GM21825 (cell line): Measurements from ENCODE around the gene TEX101.
"Not testable (repeated sequence)": the region's sequence is repeated elsewhere in the genome, so short reads cannot be mapped to it uniquely, and the experiment has no call there.

Experiments used
- ATAC-seq: cut with Tn5 transposase; IDR thresholded peaks from one replicate; pipeline ENCODE4 v1.9.1; 2021; ENCODE audit warnings: mild to moderate bottlenecking, moderate library complexity; ENCODE audit not compliant: unreplicated experiment

TEX101 gene

DNA sequence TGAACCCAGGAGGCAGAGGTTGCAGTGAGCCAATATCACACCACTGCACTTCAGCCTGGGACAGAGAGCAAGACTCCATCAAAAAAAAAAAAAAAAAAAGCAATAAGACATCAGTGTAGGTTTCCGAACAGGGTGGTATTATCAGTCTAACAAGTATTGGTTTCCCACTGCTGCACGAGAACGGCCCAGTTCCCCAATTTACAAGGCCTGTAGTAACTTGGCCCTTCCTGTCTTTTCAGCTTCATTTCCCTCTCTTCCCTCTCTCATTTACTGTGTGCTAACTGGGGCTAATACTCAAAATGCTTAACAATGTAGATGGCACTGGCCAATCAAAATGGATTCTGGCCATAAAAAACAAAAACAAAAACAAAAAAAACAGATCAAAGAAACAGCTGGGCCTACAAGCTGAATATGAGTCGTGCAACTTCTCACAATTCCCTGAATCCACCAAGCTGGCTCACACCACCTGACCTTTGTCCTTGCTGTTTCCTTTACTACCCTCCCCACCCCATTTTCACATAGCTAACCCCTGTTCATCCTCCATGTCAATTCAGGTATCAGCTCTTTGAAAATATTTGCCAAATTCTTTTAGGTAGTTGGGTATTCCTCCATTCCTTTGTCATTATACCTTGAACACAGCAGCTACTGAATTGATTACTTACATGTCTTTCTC, 2.4 kb downstream of the TEX101 start:
- no peak for ATAC-seq

DNA sequence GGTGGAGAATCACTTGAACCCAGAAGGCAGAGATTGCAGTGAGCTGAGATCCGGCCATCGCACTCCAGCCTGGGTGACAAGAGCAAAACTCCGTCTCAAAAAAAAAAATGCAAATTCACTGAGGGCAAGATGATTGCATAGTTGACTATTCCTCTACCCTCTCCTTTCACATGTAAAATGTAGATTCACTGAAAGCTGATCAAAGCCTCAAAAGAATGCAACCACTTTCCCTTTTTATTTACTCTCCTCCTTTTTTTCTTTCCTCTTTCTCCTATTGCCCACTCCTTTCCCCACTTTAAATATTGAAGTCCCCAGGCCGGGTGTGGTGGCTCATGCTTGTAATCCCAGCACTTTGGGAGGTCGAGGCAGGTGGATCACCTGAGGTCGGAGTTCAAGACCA, 6.3 kb downstream of the TEX101 start:
- no peak for ATAC-seq

DNA sequence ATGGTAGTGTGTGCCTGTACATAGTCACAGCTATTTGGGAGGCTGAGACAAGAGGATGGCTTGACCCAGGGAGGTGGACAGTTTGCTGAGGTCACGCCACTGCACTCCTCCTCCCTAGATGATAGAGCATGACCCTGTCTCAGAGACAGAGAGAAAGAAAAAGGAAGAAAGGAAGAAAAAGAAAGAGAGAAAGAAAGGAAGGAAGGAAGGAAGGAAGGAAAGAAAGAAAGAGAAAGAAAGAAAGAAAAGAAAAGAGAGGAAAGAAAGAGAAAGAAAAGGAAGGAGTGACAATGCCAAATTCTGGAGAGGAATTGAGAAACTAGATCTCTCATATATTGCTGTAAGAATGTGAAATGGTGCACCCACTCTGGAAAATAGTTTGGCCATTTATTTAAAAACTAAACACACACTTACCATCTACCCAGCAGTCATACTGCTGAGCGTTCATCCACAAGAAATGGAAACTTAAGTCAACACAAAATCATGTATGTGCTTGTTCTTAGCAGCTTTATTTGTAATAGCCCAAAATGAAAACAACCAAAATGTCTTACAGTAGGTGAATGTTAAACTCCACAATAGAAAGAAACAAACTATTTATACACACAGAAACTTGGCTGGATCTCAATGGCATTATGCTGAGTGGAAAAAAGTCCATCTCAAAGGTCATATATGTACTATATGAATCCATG, 7.5 kb downstream of the TEX101 start:
- ATAC-seq: no peak

DNA sequence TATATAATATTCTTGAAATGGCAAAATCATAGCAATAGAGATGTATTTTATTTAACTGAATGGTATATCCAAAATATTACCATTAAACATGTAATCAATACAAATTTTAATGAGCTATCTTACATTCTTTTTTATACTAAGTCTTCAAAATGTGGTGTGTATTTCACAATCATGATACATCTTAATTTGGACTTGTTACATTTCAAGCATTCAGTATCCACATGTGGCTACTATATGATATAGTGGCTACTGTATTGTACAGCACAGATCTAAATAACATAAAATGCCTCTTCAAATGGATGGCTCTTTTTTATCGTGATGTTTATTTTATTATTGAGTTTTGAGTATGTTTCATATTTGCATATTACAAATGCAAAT, 8.0 kb downstream of the TEX101 start:
- ATAC-seq: no peak

DNA sequence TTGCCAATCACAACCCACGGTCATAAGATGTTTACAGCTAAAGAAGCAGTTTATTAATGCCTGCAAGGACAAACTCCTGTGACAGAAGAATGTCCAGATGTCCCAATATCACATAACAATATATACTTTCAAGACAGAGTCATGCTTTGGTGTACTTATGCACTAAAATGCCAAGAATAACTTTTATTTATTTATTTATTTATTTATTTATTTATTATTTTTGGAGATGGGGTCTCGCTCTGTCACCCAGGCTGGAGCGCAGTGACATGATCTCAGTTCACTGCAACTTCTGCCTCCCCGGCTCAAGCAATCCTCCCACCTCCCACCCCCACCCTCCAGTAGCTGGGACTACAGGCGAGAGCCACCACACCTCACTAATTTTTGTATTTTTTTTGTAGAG, 9.1 kb downstream of the TEX101 start:
- no peak for ATAC-seq

DNA sequence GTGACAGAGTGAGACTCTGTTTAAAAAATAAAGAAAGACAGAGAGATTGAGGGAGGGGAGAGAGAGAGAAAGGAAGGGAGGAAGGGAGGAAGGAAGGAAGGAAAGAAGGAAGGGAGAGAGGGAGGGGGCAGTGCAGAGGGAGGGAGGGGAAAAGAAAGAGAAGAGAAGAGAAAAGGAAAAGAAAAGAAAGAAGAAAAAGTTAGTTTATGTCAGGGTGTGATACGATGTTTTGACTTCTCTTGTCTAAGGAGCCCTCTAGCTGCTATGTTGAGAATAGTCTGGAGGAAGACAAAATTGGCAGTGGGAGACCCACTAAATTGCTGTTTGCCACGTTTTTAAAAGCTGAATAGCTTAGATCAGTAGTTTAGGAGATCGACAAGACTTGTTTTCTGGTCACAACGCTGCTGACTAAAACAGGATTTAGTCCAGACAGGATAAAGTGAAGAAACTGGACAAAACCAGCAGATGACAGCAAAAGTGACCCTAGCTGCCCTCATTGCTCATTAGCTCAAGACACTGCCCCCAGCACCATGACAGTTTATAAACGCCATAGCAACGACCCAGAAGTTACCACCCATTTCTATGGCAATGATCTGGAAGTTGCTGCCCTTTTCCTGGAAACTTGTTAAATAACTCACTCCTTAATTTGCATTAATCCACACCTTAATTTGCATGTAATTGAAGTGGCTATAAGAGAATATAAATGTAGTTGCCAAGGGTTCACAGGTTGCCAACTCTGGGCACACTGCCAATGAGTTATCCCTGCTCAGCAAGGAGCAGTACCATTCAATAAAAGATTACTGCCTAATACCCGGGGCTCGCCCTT, 11.1 kb downstream of the TEX101 start:
- ATAC-seq: no peak

DNA sequence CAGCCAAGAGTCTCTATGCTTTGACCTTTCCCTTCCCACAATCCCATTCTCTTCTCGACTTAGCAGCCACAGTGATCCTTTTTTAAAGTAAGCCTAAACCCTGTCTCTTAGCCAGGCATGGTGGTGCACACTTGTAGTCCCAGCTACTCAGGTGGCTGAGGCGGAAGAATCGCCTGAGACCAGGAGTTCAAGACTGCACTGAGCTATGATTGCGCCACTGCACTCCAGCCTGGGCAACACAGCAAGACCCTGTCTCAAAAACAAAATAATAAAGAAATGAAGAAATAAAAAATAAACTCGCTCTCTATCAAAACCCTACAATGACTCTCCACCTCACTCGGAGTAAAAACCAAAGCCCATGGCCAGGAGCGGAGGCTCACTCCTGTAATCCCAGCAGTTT, 14.7 kb downstream of the TEX101 start:
- no peak for ATAC-seq

DNA sequence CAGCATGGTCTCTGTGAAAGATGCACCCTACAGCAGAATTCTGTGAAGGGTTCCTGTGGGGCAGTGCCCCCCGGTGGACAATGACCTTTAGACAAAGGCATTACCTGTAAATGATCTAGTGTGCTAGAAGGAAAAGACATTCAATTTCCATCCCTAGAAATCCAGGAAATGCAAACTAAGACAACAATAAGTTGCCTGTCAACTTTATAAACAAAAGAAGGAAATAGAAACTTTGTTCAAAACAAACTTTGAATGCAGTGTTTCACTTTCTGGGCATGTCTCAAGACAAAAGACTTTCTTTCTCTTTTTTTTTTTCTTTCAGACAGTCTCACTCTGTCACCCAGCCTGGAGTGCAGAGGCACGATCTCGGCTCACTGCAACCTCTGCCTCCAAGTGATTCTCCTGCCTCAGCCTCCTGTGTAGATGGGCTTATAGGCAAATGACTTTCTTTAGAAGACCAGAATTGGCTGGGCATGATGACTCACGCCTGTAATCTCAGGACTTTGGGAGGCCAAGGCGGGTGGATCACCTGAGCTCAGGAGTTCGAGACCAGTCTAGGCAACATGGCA, 15.5 kb downstream of the TEX101 start:
- ATAC-seq: no peak

DNA sequence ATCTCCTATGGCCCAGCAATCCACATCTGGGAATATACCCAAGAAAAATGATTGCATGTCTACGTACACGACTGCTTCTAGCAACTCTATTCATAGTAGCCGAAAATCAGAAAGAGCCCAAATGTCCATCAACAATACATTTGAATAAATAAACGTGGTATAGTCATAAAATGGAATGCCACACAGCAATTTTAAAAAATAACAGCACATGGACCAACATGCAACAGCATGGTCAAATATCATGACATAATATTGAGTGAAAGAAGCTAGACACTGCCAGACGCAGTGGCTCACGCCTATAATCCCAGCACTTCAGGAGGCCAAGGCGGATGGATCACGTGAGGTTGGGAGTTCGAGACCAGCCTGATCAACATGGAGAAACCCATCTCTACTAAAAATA, 16.3 kb downstream of the TEX101 start:
- ATAC-seq: no peak

DNA sequence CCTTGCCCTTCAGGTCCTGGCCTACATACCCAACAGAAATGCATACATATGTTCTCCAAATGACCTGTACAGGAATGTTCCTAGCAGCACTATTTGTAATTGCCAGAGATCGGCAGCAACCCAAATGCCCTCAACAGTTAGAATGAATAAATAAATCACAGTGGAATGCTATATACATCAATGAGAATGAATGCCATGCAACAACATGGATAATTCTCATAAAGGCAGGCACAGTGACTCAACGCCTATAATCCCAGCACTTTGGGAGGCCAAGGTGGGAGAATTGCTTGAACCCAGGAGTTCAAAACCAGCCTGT, 18.6 kb downstream of the TEX101 start:
- ATAC-seq: no peak

DNA sequence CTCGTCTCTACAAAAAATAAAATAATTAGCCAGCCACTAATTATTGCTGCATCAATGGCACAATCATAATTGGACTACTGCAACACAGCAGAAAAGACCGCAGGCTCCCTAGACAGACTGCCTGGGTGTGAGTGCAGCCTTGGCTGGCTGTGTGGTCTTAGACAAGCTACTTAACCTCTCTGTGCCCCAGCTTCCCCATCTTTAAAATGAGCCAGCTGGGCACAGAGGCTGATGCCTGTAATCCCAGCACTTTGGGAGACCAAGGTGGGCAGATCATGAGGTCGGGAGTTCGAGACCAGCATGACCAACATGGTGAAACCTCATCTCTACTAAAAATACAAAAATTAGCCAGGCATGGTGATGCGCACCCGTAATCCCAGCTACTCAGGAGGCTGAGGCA, 19.0 kb downstream of the TEX101 start:
- no peak for ATAC-seq

DNA sequence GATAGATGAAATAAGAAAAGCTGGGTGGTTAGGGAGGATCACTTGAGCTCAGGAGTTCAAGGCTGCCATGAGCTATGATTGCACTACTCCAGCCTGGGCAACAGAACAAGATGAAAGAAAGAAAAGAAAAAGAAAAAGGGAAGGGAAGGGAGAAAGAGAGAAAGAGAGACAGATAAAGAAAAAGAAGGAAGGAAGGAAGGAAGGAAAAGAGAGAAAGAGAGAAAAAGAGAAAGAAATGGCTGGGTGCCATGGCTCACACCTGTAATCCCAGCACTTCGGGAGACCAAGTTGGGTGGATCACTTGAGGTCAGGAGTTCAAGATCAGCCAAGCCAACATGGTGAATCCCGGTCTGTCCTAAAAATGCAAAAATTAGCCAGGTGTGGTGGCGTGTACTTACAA, 21.1 kb downstream of the TEX101 start:
- ATAC-seq: no peak

DNA sequence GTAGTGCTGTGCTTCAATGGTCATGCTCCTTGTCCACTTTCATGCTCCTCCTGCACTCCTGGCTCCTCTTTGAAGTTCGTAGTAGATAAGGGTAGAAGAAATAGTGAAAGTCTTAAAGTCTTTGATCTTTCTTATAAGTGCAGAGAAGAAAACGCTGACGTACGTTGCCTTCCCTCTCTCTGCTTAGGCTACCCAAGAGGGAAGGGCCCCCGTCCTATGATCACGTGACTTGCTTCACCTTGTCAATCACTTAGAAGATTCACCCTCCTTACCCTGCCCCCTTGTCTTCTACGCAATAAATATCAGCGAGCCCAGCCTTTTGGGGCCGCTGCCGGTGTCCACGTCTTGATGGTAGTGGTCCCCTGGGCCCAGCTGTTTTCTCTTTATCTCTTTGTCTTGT, 22.6 kb downstream of the TEX101 start:
- ATAC-seq: not testable (repeated sequence)

DNA sequence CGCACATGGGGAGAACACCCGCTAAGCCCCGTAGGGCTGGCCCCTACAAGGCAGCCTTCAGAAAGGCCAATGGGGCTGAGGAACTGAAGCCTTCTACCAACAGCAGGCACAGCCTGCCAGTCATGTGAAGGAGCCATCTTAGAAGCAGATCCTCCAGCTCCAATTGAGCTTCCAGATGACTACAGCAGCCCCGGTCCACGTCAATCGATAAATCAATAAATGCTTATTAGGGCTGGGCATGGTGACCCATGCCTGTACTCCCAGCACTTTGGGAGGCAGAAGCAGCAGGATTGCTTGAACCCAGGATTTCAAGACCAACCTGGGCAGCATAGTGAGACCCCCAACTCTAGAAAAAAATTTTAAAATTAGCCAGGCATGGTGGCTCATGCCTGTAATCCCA, 23.0 kb downstream of the TEX101 start:
- ATAC-seq: no peak

DNA sequence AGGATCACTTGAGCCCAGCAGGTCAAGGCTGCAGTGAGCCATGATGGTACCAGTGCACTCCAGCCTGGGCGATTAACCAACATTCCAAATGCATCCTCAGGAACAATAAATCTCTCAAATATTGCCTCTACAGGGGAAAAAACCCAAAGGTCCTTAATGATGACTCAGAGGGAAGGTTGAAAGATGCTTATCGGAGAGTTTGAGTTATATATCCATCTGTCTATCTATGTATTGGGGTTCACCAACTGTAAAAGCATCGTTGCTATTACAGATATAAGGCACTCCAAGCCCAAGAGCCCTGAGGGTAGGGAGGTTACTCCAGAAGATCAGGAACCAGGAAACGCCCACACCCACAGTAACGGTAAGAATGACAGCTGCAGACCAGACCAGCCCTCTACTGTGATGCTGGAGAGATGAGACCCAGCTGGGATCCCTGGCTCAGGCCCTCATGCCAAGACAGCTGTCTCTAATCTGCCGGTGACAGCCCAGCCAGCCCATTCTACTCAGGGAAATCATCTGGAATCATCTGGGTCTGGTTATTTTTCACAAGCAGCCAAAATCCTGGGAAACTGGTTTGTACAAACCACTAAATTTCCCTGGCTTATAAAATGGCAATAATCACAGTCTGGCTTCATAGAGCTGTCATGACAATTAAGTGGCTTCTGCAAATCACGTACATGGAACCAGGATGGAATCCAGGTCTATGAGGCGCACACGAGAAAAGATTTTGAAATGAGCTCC, 23.8 kb downstream of the TEX101 start:
- ATAC-seq: no peak

DNA sequence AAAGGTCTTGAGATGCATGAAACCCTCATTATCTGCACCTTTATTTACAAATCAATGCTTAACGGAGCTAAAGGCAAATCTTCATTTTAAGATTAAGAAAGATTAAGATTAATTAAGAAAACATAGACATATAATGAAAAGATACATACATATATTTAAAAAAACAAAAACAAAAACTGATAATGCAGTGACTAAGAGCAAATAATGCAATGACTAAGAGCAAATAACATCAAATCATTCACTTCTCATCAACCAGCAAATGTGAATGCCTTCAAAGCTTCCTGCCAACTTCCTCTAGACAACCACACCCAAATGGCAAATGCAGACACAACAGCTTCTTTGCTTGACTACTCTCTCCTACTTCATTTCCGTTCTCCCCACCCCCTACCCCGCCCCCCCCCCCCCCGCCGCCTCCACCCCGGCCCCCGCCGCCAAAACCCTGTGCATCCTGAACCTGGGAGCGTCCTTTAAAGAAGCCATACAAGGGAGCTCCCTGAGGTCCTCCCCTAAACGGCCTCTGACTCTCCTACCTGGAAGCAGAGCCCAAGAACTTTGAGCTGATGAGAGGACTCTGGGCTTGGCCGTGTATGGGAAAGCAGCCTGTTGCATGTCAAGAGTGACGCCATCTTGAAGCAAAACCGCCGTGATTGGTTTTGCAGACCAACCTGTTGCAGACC, 24.5 kb downstream of the TEX101 start:
- no peak for ATAC-seq

DNA sequence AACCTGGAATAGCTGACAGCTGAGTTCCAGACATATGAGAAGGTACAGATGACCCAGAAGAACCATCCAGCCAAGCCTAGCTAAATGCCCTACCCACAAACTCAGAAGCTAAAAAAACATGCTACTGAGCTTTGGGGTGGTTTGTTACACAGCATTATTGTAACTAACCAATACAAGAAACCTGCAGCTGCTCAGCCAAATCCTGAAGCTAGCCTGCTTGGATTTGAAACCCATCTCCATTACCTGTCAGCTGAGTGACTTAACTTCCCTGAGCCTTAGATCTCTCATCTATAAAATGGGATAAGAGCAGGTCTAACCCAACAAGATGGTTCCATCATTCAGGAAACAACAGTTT, 25.0 kb downstream of the TEX101 start:
- no peak for ATAC-seq

DNA sequence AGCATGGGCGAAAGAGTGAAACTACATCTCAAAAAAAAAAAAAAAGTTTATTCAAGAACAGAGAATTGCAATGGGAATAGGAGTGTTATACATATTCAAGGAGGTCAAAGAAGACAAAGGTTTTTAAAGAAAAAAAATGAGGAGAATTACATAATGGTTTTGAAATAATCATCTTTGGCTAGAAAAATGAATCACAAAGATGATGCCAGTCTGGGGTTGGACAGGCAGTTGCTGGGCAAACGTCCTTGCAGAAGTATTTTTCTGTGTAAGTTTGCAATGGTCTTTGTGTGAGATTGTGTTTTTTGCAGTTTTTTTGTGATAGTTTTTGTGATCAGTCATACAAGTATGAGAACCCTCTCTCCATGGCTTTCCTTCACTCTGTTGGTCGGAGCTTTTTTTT, 27.0 kb downstream of the TEX101 start:
- no peak for ATAC-seq

DNA sequence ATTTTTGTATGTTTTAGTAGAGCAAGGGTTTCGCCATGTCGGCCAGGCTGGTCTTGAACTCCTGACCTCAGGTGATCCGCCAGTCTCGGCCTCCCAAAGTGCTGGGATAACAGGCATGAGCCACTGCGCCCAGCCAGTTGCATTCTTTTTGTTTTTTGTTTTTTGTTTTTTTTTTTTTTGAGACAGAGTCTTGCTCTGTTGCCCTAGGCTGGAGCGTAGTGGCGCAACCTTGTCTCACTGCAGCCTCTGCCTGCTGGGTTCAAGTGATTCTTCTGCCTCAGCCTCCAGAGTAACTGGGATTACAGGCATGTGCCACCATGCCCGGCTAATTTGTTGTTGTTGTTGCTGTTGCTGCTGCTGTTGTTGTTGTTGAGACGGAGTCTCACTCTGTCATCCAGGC, 29.4 kb downstream of the TEX101 start:
- not testable (repeated sequence) for ATAC-seq

DNA sequence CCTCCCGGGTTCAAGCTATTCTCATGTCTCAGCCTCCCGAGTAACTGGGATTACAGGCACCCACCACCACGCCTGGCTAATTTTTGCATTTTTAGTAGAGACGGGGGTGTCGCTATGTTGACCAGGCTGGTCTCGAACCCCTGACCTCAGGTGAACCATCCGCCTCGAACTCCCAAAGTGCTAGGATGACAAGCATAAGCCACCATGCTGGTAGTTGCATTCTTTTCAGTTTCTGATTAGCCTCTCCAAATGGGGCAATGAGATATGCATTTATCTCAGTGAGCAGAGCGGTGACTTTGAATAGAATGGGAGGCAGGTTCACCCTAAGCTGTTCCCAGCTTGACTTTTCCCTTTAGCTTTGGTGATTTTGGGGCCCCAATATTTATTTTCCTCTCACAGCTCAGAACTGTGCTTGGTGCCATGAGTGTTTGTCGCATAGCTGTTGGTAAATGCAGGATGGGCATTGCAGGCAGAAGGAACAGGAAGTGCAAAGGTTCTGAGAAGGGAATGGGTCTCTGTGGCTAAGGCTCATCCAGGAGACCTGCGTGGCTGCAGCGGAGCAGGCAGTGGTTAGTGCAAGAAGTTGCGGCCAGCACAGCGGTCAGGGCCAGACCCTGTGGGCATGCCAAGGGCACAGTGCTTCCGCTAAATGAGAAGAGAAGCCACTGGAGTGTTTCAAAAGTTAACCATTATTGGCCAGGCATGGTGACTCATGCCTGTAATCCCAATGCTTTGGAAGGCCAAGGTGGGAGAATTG, 30.0 kb downstream of the TEX101 start:
- no peak for ATAC-seq
